Central memory CD8-positive, alpha-beta T cell (primary cell): ENCODE data around the gene HMG20A.

ENCODE experiments used
- ATAC-seq: fragments of 150-1000 bp; cut with Tn5 transposase; replicated peaks from 2 replicates; pipeline ENCODE4 v1.10.0; 2022; ENCODE audit warnings: mild to moderate bottlenecking, moderate FRiP score, moderate number of reproducible peaks; ENCODE audit not compliant: poor library complexity, severe bottlenecking; ENCODE audit errors: extremely low read depth
- DNase-seq, 2 donors: peaks; one replicate each; pipeline ENCODE4 v3.0.0; 2021; ENCODE audit warnings: low spot score in 2 of 2
- H3K27ac Mint-ChIP-seq: one replicate; pipeline ENCODE4 v1.8.0; 2022; ENCODE audit warnings: low read depth, mild to moderate bottlenecking, moderate library complexity, mixed read lengths
- H3K27me3 Mint-ChIP-seq: one replicate; pipeline ENCODE4 v1.8.0; 2022; ENCODE audit warnings: mixed read lengths
- H3K36me3 Mint-ChIP-seq: one replicate; pipeline ENCODE4 v1.8.0; 2022; ENCODE audit warnings: mild to moderate bottlenecking, moderate library complexity, mixed read lengths; ENCODE audit not compliant: insufficient read depth
- H3K4me1 Mint-ChIP-seq: one replicate; pipeline ENCODE4 v1.8.0; 2022; ENCODE audit warnings: mixed read lengths
- H3K4me3 Mint-ChIP-seq: one replicate; pipeline ENCODE4 v1.8.0; 2022; ENCODE audit warnings: mild to moderate bottlenecking, moderate library complexity, mixed read lengths
- H3K9me3 Mint-ChIP-seq: one replicate; pipeline ENCODE4 v1.8.0; 2022; ENCODE audit warnings: mixed read lengths

Gene HMG20A

GRCh38 chr15:77419836-77420609, 665 bp upstream of the HMG20A start, which contains the start of gene PEAK1:
Gene PEAK1 (minus strand): TSS chr15:77420104. CDS start chr15:77181926, 238,178 bp downstream.
- Mint-ChIP-seq H3K4me3 (peak within 1 kb of the TSS; percentile 99), H3K4me1 (peaks cover 45% of the 10 kb centered on the region), H3K27me3 (no peaks in the 10 kb centered on the region), H3K36me3 (peaks cover 10% of the 10 kb centered on the region), H3K27ac (peak within 1 kb of the TSS; percentile 98), H3K9me3 (no peaks in the 10 kb centered on the region)
- DNase-seq, result peak; percentile 98
- peak; percentile 98 for ATAC-seq

- H3K4me1 Mint-ChIP-seq, result peaks cover 53% of the 10 kb centered on the region
- DNase-seq, result no peak
These were observed 647 bp downstream of the HMG20A start for GRCh38 chr15:77421370-77421700.

GRCh38 chr15:77425104-77425503, 4.4 kb downstream of the HMG20A start:
- H3K36me3 Mint-ChIP-seq, result peaks cover 13% of the 10 kb centered on the region
- no peak overlapping the region for H3K4me3 Mint-ChIP-seq
- H3K27ac Mint-ChIP-seq, result no peak overlapping the region
- DNase-seq, result no peak
- no peaks in the 10 kb centered on the region for H3K27me3 Mint-ChIP-seq
- H3K4me1 Mint-ChIP-seq, result peaks cover 65% of the 10 kb centered on the region
- no peak for ATAC-seq
- no peaks in the 10 kb centered on the region for H3K9me3 Mint-ChIP-seq

More at GRCh38 chr15:77421370-77421700, 647 bp downstream of the HMG20A start:
- Mint-ChIP-seq H3K36me3 (peaks cover 10% of the 10 kb centered on the region), H3K27ac (peak overlapping the region; percentile 98), H3K4me3 (peak overlapping the region; percentile 99), H3K27me3 (no peaks in the 10 kb centered on the region), H3K9me3 (no peaks in the 10 kb centered on the region)
- no peak for ATAC-seq

- Mint-ChIP-seq H3K27me3 (no peaks in the 10 kb centered on the region), H3K36me3 (peaks cover 4% of the 10 kb centered on the region), H3K4me3 (no peak overlapping the region), H3K4me1 (peaks cover 63% of the 10 kb centered on the region), H3K9me3 (no peaks in the 10 kb centered on the region), H3K27ac (peak overlapping the region; percentile 9)
- ATAC-seq (no peak), DNase-seq (no peak)
These were observed 5.7 kb downstream of the HMG20A start for GRCh38 chr15:77426377-77426776.

GRCh38 chr15:77426871-77427270, 6.2 kb downstream of the HMG20A start:
- Mint-ChIP-seq H3K27me3 (no peaks in the 10 kb centered on the region), H3K4me3 (no peak overlapping the region), H3K36me3 (peaks cover 4% of the 10 kb centered on the region), H3K9me3 (no peaks in the 10 kb centered on the region), H3K4me1 (peaks cover 63% of the 10 kb centered on the region), H3K27ac (peak overlapping the region; percentile 9)
- no peak for DNase-seq
- no peak for ATAC-seq

GRCh38 chr15:77430213-77430612, 9.5 kb downstream of the HMG20A start:
- ATAC-seq (no peak), DNase-seq (no peak)
- Mint-ChIP-seq H3K27ac (no peak overlapping the region), H3K27me3 (no peaks in the 10 kb centered on the region), H3K36me3 (peaks cover 6% of the 10 kb centered on the region), H3K4me1 (peaks cover 44% of the 10 kb centered on the region), H3K9me3 (no peaks in the 10 kb centered on the region), H3K4me3 (no peak overlapping the region)

- no peak for ATAC-seq
- DNase-seq, result no peak
- no peak overlapping the region for H3K27ac Mint-ChIP-seq
- H3K9me3 Mint-ChIP-seq, result no peaks in the 10 kb centered on the region
- H3K4me1 Mint-ChIP-seq, result peaks cover 41% of the 10 kb centered on the region
- H3K36me3 Mint-ChIP-seq, result peaks cover 6% of the 10 kb centered on the region
- no peaks in the 10 kb centered on the region for H3K27me3 Mint-ChIP-seq
- no peak overlapping the region for H3K4me3 Mint-ChIP-seq
These were observed 10.0 kb downstream of the HMG20A start for GRCh38 chr15:77430652-77431051.

- Mint-ChIP-seq H3K4me3 (no peak overlapping the region), H3K36me3 (peaks cover 5% of the 10 kb centered on the region), H3K9me3 (no peaks in the 10 kb centered on the region), H3K27ac (no peak overlapping the region), H3K4me1 (peaks cover 44% of the 10 kb centered on the region), H3K27me3 (no peaks in the 10 kb centered on the region)
- ATAC-seq (no peak), DNase-seq (no peak)
These were observed 16.1 kb downstream of the HMG20A start for GRCh38 chr15:77436822-77437221.

GRCh38 chr15:77437264-77437663, 16.6 kb downstream of the HMG20A start:
- Mint-ChIP-seq H3K4me3 (no peak overlapping the region), H3K9me3 (no peaks in the 10 kb centered on the region), H3K36me3 (peaks cover 5% of the 10 kb centered on the region), H3K4me1 (peaks cover 44% of the 10 kb centered on the region), H3K27ac (no peak overlapping the region), H3K27me3 (no peaks in the 10 kb centered on the region)
- DNase-seq (no peak), ATAC-seq (no peak)

GRCh38 chr15:77440378-77440999, 19.8 kb downstream of the HMG20A start:
- Mint-ChIP-seq H3K36me3 (peaks cover 3% of the 10 kb centered on the region), H3K4me3 (no peak overlapping the region), H3K27ac (no peak overlapping the region), H3K4me1 (peaks cover 42% of the 10 kb centered on the region), H3K27me3 (no peaks in the 10 kb centered on the region), H3K9me3 (no peaks in the 10 kb centered on the region)
- DNase-seq, result no peak
- no peak for ATAC-seq

GRCh38 chr15:77446840-77447390, 26.2 kb downstream of the HMG20A start:
- Mint-ChIP-seq H3K27me3 (no peaks in the 10 kb centered on the region), H3K9me3 (no peaks in the 10 kb centered on the region), H3K4me1 (peaks cover 5% of the 10 kb centered on the region), H3K4me3 (no peak overlapping the region), H3K27ac (no peak overlapping the region), H3K36me3 (peaks cover 3% of the 10 kb centered on the region)
- ATAC-seq, result no peak
- DNase-seq, result no peak

- Mint-ChIP-seq H3K4me3 (no peak overlapping the region), H3K4me1 (peaks cover 29% of the 10 kb centered on the region), H3K36me3 (peaks cover 4% of the 10 kb centered on the region), H3K9me3 (no peaks in the 10 kb centered on the region), H3K27ac (no peak overlapping the region), H3K27me3 (no peaks in the 10 kb centered on the region)
- DNase-seq (no peak), ATAC-seq (no peak)
These were observed 33.6 kb downstream of the HMG20A start for GRCh38 chr15:77454265-77454664.

- Mint-ChIP-seq H3K4me1 (peaks cover 29% of the 10 kb centered on the region), H3K36me3 (peaks cover 7% of the 10 kb centered on the region), H3K27ac (no peak overlapping the region), H3K4me3 (no peak overlapping the region), H3K27me3 (no peaks in the 10 kb centered on the region), H3K9me3 (no peaks in the 10 kb centered on the region)
- DNase-seq (no peak), ATAC-seq (no peak)
These were observed 34.3 kb downstream of the HMG20A start for GRCh38 chr15:77454951-77455350.
